GM21360 (cell line): ENCODE measurements around the gene LRRC49.
"Not testable (repeated sequence)": the region's sequence is repeated elsewhere in the genome, so short reads cannot be mapped to it uniquely, and the experiment has no call there.

Experiments
- ATAC-seq: cut with Tn5 transposase; IDR thresholded peaks from one replicate; pipeline ENCODE4 v1.9.1; 2021; ENCODE audit warnings: mild to moderate bottlenecking, moderate library complexity; ENCODE audit not compliant: unreplicated experiment

LRRC49 gene

DNA sequence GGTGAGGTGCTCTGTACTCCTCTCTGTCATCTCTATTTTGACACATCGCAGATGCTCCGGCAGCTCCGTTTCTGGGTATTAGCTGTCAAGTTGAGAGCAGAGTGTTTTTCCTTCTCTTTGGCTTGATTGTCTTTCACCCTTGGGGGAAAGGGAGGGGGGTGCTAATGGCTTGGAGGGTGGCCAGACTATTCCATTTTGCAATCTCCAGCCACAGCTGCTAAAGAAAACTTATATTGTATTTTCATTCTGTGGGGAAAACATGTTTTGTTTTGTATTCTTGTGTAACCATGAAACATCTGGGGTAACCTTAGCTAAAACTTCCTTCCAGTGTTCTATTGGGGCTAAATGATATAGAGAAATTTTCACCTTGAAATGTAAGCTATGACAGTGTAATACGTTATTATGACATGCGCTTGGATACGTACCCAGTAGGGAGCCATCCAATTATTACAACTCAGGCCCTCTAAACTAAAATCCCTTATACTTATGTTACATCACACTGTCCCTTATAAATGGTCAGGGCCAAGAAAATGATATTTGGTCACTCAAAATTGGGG, 24.6 kb upstream of the LRRC49 start:
- no peak for ATAC-seq

DNA sequence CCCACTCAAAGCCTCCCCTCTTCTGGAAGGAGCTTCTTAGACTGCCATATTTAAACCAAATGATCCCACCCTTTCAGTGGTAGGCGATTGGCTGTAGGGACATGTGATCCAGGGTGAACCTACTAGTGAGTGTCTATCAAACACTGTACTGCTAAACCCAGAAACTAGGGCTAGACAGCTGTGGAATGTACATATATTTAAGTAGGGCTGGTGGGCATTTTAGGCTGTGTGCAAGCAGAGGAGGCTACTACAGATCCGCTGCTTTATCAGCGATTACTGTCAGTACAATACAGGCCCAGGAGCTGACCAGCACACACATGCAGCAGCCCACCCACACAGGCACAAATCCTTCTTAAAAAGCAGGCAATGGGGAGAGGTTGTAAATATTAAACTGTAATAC, 23.3 kb upstream of the LRRC49 start:
- no peak for ATAC-seq

DNA sequence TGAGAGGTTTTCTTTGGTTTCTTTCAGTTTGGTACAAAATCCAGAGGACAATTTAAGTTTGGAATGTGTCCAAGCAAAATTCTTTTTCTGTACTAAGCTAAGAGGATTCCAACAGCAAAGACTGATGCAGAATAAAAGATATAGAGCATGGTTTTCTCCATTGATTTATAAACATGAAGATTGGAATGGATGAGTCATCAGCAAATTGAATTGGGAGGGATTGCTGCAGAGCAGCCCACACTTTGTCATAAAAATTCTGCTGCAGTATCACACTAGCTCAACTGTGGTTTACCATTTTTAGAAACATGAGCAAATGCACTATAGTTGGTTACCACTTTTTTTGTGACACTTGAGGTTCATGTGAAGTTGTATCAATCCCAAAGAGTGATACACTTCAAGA, 22.6 kb upstream of the LRRC49 start:
- ATAC-seq = no peak

DNA sequence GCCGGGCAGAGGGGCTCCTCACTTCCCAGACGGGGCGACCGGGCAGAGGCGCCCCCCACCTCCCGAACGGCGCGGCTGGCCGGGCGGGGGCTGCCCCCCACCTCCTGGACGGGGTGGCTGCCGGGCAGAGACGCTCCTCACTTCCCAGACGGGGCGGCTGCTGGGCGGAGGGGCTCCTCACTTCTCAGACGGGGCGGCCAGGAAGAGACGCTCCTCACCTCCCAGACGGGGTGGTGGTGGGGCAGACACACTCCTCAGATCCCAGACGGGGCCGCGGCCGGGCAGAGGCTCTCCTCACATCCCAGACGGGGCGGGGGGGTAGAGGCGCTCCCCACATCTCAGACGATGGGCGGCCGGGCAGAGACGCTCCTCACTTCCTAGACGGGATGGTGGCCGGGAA, 21.1 kb upstream of the LRRC49 start:
- not testable (repeated sequence) for ATAC-seq

DNA sequence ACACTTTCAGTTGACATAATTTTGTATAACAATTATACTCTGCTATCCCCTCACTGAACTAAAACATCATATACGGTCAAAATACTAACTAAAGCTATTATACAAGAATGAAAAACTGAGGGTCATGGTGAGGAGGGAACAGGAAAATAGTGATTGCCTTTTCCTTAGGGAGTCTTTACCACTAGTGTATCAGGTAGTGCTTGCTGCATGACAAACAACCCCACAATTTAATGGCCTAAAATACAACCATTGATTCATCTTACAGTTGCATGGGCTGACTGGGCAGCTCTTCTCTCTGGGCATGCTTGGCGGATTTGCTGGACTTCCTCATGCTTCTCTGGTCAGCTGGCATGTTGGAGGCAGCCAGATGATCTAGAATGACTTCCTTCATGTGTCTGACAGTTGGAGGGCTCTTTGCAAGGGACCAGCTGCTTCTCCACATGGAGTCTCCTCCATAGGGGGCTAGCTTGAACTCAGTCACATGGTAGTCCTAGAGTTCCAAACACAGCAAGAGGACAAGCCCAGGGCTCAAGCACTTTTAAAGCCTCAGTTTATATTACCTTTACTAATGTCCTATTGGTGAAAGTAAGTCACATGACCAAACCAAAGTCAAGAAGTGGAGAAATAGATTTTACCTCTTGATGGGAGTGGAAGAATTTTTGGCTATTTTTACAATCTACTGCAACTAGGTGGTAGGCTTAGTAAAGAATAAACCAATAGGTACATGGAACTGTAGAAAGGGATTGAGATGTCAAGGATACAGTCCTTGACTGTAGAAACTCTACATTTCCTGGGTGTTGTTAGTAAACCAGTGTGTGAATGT, 19.2 kb upstream of the LRRC49 start:
- no peak for ATAC-seq

DNA sequence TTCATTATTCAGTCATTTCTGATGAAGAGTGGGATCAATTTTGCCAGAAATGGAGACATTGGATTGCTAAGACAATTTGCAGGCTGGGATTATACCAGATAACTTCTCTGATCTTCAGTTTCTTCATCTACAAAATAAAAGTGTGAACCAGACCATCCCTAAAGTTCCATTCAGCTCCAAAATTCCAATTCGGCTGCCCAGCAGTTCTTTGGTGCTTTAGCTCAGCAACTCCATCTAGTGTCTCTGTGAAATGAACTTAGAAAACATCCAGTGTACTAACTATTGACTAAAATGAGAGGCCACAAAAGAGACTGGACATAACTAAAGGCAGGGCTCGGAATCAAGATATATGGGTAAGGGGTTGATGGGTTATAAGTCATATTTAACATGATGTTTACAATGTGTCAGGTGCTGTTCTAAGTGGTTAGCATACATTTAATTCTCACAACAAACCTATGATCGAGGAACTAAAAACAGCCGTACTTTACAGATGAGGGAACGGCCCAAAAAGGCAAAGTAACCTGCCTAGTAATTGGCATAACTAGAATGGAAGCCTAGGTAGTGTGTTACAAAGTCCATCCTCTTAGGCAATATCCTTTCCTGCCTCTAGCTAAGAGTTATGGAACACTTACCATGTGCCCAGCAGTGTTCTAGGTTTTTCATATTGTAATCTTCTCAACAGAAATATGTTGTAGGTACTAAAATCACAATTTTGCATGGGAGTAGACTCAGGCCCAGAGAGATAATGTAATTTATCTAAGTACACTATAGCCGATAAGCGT, 17.4 kb upstream of the LRRC49 start:
- ATAC-seq = no peak

DNA sequence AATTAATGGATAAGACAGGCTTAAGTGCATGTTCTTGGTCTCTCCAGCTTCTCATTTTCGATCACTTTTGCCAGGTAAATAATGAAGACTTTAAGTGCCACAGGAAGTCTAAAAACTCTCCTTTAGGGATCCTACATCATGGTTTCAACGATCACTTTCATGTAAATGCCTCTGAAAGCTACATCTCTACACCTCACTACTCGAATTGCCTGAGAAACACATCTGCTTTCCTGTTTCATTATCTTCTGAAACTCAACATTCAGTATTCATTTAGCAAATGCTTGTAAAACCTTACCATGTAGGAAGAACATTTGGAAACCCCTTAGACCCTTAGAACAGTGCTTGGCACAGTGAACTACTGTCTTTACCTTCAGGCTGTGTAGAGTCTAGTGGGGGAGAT, 16.6 kb upstream of the LRRC49 start:
- no peak for ATAC-seq

DNA sequence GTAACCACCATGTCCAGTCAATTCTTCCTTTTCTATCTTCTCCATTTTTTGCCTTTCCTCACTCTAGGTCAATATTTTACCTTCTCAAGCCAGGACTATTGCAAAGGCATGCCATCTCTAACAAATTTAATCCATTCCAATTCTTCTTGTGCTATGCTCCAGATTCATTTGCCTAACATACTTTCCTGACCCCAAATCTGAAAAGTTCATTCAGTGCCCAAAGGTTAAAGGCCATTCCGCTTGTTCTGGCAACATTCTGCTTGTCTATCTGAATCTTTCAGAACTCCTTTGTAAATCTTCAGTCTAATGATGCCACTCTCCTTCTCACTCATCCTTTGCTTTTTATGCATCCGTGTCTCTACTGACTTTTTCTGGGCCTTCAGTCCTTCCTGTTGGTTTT, 15.9 kb upstream of the LRRC49 start:
- ATAC-seq = no peak

DNA sequence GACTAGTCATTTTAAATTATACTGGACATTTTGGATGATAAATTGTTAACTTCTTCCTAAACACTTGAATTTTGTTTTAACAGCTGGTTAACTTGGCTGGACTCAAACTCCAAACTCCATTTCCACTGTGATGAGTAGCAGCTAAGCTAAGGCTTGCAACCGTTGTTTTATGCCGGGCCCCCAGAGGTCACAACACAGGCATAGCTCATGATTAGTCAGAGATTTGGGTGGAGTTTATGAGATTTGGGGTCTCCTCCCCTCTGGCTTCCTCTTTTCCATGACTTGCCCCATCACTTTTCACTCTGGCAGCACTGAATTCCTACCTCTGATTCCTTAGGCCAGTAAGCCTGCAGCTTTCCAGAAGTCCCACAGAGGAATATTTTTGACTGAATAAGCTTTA, 13.2 kb upstream of the LRRC49 start:
- no peak for ATAC-seq

DNA sequence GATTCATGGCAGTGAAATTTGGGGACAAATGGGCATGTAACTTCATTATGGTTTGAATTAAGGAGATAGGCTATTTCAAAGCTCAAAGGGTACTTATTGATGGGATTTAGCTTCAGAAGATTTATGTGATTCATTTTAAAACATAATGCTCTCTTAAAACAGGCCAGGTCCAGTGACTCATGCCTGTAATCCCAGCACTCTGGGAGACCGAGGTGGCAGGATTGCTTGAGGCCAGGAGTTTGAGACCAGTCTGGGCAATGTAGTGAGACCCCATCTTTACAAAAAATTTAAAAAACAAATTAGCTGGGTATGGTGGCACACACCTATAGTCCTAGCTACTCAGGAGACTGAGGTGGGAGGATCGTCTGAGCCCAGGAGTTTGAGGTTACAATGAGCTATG, 11.8 kb upstream of the LRRC49 start:
- ATAC-seq = no peak

DNA sequence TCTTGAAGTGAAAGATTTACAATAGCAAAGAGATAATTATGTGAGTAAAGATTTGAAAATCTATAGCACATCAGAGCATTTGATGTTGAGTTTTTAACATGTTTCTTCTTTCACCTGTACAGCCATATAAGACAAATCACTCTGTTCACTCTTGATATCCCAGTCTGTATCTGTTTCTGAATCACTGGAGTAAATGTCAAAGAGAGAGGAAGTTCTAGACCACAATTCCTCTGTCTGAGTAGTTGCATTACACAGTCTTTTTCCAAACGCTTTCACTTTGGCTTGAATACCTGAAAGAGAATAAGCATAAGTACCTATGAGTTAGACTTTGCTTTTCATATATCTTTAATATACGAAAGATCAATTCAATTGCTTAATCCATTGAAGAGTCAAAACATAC, 10.3 kb upstream of the LRRC49 start:
- no peak for ATAC-seq

DNA sequence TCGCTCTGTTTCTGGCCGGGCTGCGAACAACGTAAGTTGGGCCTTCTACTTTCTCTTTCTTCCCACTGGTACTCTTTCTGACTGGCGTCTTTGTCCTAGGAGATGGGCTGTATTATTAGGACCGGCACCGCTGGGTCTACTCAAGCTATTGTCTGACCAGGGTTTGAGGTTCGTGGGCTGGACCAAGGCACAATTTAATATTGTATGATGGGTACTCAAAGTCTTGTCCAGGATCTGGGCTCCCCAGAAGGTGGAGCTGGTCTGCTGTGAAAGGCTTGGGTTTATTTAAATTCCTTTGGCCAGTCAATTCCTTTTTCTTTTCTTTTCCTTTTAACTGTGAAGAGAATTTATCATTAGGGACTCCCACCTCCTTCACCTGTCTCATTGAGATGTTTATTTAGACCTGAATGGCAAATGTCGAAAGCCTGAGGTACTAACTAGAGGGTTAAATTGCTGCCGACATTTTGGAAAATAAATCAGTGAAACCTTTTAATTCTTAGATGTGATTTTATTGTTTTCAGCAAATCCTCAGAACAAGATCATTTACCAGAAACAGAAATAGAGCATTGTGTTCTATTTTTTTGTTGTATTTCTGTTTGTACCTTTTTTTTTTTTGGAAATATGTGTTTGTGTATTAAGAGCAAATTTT, 410 bp downstream of the LRRC49 start:
- no peak for ATAC-seq

DNA sequence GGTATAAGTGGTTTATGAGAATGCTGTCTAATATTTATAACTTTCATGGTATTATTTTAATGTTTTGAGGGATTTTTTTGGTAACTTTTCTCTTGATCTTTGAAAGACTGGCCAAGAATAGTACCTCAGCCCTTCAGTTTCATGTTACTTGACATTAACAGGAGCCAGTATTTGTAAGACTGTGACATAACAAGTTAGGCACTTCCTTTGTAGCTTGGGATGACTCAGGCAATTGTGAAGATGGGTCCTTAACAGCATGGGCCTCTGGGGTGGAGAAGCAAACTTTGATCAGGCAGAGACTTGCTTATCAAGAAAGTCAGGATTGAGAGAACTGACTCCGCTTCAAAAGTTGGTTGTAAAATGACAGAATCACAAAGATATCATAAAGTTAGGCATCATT, 9.5 kb downstream of the LRRC49 start:
- ATAC-seq = no peak

DNA sequence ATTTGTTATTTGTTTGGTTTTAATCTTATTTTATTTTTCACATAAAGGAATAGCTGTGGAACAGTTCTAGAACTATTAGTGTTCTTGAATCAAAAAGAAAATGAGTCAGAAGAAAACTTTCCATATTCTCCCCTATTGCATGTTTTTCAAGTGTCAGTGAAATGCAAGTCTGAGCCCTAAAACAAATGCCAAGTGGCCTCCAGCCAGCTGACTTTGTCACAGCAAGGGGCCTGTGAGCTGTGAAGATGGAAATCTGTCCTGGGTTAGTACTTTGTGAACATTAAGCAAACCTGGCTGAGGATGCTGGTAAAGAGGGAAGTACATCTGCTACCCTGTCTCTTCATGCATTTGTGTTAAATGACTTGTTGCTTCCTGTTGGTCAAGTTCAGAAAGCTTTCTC, 14.2 kb downstream of the LRRC49 start:
- ATAC-seq = no peak

DNA sequence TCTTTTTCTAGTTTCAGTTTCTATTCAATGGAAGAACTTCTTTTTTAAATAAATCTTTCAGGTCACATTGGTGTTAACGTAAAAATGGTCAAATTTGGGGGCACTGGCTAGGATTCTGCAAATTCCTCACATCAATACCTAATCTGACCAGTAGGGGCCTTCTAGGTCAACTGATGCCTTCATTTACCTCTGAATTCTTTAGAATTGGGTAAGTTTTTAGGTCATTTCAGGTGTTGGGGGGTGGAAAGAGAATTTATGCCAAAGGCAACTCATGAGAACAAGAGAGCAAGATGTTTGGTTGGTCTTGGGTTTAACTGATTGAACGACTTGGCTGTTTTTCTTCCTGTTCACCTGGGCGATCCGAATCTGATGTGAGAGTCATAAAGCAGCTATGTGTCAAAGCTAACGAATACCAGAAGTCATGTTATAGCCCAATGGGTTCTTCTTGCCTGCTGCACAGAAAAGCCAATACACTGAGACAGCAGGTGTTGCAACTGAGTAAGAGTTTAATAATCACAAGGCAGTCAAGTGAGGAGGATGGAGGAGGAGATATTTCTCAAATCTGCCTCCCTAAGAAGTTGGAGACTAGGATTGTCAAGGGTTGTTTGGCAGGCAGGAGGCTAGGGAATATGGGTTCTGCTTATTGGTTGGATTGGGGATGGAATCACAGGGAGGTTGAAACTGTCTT, 15.3 kb downstream of the LRRC49 start:
- ATAC-seq = no peak

DNA sequence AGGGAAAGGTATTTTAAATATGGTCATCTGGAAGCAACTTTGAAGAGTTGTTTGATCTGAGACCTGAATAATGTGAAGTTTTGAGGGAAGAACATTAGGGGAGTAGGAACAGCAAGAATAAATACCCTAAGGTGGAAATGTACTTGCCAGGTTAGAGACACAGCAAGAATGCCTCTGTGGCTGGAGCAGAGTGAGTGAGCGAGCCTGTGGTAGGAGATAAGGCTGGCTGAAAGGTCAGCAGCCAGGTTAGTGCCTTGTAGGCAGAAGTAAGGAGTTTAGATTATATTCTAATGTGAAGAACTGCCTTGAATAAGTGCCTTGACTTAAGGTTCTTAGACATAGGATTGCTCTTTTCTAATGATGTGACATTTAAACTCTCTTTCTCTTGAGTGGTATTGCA, 18.3 kb downstream of the LRRC49 start:
- ATAC-seq = no peak

DNA sequence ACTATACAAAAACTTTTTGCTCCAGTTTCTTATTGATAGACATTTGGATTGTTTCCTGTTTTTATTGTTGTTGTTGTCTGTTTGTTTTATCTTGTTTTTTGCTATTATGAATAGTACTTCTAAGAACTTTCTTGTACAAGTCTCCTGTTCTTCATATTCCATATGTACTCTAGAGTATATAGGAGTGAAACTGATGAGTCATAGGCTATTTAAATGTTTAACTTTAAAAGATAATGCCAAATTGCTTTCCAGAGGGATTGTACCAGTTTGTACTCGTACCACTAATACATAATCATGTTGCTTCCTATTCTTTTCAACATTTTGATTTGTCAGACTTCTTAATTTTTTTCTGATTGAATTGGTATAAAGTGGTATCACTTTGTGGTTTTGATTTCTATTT, 19.6 kb downstream of the LRRC49 start:
- ATAC-seq = no peak

DNA sequence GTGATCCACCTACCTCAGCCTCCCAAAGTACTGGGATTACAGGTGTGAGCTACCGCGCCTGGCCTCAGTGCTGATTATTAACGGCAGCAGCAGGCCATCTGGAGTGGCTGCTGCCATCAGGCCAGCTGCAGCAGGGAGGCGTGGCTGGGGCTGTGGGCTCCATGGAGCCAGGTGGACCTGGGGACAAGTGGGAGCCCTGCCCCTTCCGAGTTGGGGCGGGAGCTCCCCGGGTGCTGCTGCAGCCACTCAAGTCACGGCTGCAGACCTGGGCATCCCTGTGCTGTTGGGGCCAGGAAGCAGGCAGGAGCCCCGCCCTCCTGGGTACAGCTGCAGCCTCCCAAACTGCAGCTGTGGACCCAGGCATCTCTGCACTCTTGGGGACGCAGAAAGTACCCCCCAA, 23.9 kb downstream of the LRRC49 start:
- ATAC-seq = no peak

DNA sequence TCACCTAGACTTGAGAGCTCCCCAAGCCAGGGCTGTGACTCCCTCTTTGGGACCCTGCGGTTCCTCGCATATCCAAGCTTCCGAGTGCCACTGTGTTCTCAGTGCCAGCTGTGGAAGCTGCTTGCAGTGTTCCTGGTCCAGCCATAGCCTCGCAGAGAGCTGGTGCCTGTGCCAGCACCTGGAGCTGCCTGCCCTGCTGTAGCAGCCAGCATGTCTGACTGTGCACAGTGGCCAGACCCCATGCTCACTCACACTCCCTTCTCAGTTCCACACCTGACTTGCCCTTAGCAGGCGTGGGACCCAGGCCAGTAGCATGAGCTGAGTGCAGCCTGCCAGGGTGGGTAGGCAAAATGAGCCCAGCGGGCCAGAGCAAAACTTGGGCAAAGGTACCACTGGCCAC, 25.3 kb downstream of the LRRC49 start:
- no peak for ATAC-seq

DNA sequence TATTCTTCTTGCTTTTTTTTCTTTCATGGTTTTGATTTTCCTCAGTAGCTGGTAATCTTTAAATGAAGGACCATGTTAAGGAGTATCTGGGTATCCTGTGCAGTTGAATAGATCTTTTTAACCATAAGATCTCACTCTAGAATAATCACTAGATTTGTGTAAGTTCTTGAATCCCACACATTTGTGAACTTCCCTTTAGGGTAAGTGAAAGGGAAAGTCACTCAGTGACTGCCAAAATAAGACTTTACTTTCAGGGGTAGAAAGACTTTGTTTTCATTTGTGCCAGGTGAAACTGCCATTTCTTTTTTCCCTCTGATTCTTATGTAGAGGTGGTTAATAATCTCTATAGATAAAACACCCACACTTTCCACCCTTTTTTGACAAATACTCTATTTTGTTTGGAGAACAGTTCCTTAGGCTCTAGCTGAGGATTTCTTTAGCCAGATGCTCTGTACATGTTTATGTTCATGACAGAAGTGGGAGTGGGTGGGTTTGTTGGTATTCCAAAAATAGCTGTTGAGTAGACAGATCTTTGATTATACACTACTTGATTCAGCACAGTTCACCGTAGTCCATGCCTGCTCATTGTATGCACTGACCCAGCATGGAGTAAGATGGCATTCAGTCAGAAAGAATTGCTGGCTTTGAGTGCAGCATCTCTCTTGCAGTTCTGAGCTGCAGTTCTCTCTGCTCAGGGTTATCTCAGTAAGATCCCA, 28.5 kb downstream of the LRRC49 start:
- ATAC-seq = no peak
